GM19455 (cell line): Measurements from ENCODE around the gene RRP12.
A peak's percentile ranks its signal among the peaks of the same experiment; 100 is the strongest.
"Not testable (repeated sequence)": the region's sequence is repeated elsewhere in the genome, so short reads cannot be mapped to it uniquely, and the experiment has no call there.

Source experiments
- ATAC-seq: cut with Tn5 transposase; IDR thresholded peaks from one replicate; pipeline ENCODE4 v1.9.1; 2021; ENCODE audit not compliant: unreplicated experiment

RRP12 gene

GRCh38 chr10:97407211-97407951 is 6.2 kb upstream of the RRP12 start:
- peak; percentile 84 for ATAC-seq

- not testable (repeated sequence) for ATAC-seq
These were observed 5.3 kb upstream of the RRP12 start for GRCh38 chr10:97406483-97406882.

- ATAC-seq: no peak
These were observed 4.9 kb upstream of the RRP12 start for GRCh38 chr10:97406064-97406463.

GRCh38 chr10:97404044-97404443 is 2.9 kb upstream of the RRP12 start:
- ATAC-seq: no peak

- no peak for ATAC-seq
These were observed 347 bp upstream of the RRP12 start for GRCh38 chr10:97401455-97401919.

GRCh38 chr10:97399843-97400545 is 1.1 kb downstream of the RRP12 start:
- no peak for ATAC-seq

- ATAC-seq: no peak
These were observed 5.1 kb downstream of the RRP12 start for GRCh38 chr10:97396056-97396455.

- ATAC-seq: no peak
These were observed 8.0 kb downstream of the RRP12 start for GRCh38 chr10:97393034-97393573.

- no peak for ATAC-seq
These were observed 11.0 kb downstream of the RRP12 start for GRCh38 chr10:97390091-97390490.

GRCh38 chr10:97388152-97388551 is 13.0 kb downstream of the RRP12 start:
- ATAC-seq: no peak

GRCh38 chr10:97385565-97385964 is 15.6 kb downstream of the RRP12 start:
- ATAC-seq: no peak

GRCh38 chr10:97384641-97385040 is 16.5 kb downstream of the RRP12 start:
- no peak for ATAC-seq

- ATAC-seq: no peak
These were observed 17.0 kb downstream of the RRP12 start for GRCh38 chr10:97384156-97384555.

- no peak for ATAC-seq
These were observed 18.0 kb downstream of the RRP12 start for GRCh38 chr10:97383159-97383558.

GRCh38 chr10:97381626-97382025 is 19.5 kb downstream of the RRP12 start:
- no peak for ATAC-seq

GRCh38 chr10:97380516-97380915 is 20.6 kb downstream of the RRP12 start:
- ATAC-seq: no peak

GRCh38 chr10:97378933-97379921 is 21.9 kb downstream of the RRP12 start:
- no peak for ATAC-seq

- ATAC-seq: no peak
These were observed 24.7 kb downstream of the RRP12 start for GRCh38 chr10:97376413-97376812.

GRCh38 chr10:97373456-97373855 is 27.7 kb downstream of the RRP12 start:
- no peak for ATAC-seq

GRCh38 chr10:97372233-97372875 is 28.8 kb downstream of the RRP12 start:
- ATAC-seq: no peak
